Upper lobe of left lung (tissue), 6 donors: ENCODE measurements around the gene EXPH5. TPM values are rescaled to one million over a fixed set of nuclear protein-coding genes. Genes with fewer than 3 reads are reported as not detected.
A peak's percentile ranks its signal among the peaks of the same experiment; 100 is the strongest.
"Not testable (repeated sequence)": the region's sequence is repeated elsewhere in the genome, so short reads cannot be mapped to it uniquely, and the experiment has no call there.

ENCODE experiments used
- ATAC-seq, 2 donors: fragments of 200-7000 bp; cut with Tn5 transposase; one replicate each; pipeline ENCODE4 v1.9.1; 2022; ENCODE audit warnings: mild to moderate bottlenecking in 2 of 2, moderate library complexity in 2 of 2; ENCODE audit not compliant: low FRiP score in 2 of 2
- DNase-seq, 2 donors: peaks; one replicate each; pipeline ENCODE4 v3.0.0-alpha.2; 2019 to 2020
- H3K27ac ChIP-seq, 4 donors: fragments of 200-600 bp; sonication (generic); one replicate each; pipeline ENCODE4 v1.5.1; 2016 to 2019
- H3K27me3 ChIP-seq, 4 donors: fragments of 200-600 bp; sonication (generic); one replicate each; pipeline ENCODE4 v1.5.1; 2017 to 2019
- H3K36me3 ChIP-seq, 4 donors: fragments of 200-600 bp; sonication (generic); one replicate each; pipeline ENCODE4 v1.5.1; 2016 to 2019
- H3K4me1 ChIP-seq, 4 donors: fragments of 200-600 bp; sonication (generic); one replicate each; pipeline ENCODE4 v1.5.1; 2018 to 2019
- H3K4me3 ChIP-seq, 4 donors: fragments of 200-600 bp; sonication (generic); one replicate each; pipeline ENCODE4 v1.5.1; 2017 to 2019; ENCODE audit warnings: mild to moderate bottlenecking in 2 of 4, moderate library complexity in 1 of 4
- H3K9me3 ChIP-seq, 4 donors: fragments of 200-600 bp; sonication (generic); one replicate each; pipeline ENCODE4 v1.5.1; 2018 to 2019
- EP300 ChIP-seq, 4 donors: sonication (generic); formaldehyde crosslinking; IDR thresholded peaks; one replicate each; pipeline ENCODE4 v1.5.1; 2017; ENCODE audit warnings: antibody characterized with exemption in 4 of 4, control low read depth in 2 of 4
- POLR2A ChIP-seq, 4 donors: fragments of 450-650 bp; IDR thresholded peaks; one replicate each; pipeline ENCODE4 v1.5.1; 2016 to 2017; ENCODE audit warnings: antibody characterized with exemption in 4 of 4, mild to moderate bottlenecking in 2 of 4
- POLR2AphosphoS5 ChIP-seq, 2 donors: sonication (generic); formaldehyde crosslinking; IDR thresholded peaks; one replicate each; pipeline ENCODE4 v1.5.1; 2017; ENCODE audit warnings: antibody characterized with exemption in 2 of 2
- WGBS, 2 donors: methylation state at CpG; one replicate each; pipeline ENCODE4 v1.1.5; 2017 to 2018; 5-methylcytosine and 5-hydroxymethylcytosine counted together
- total RNA-seq, 6 donors: library from RNA; depleted of rRNA in 4 of 6; stranded (reverse); fragments of >200 nt in 4 of 6; gene quantifications; one replicate each; pipeline versions ENCODE4 v1.1.0 to v1.2.1, GENCODE V29; 2016 to 2021
- TF ChIP-seq, protein P1 (sequence below), 6 experiments: fragments of 450-650 bp in 4 of 6; fragments of 200-600 bp in 2 of 6; sonication (generic) in 2 of 6; IDR thresholded peaks; one replicate each; pipeline ENCODE4 v1.5.1; 2016 to 2019; ENCODE audit warnings: antibody characterized with exemption in 6 of 6
- donor health status: DM: no; HTN: no; CAD: no; lungs with moderate emphysema.
- donor health status: DM: no; HTN: yes; CAD: no; lungs with severe emphysema.

The EXPH5 gene, protein sequence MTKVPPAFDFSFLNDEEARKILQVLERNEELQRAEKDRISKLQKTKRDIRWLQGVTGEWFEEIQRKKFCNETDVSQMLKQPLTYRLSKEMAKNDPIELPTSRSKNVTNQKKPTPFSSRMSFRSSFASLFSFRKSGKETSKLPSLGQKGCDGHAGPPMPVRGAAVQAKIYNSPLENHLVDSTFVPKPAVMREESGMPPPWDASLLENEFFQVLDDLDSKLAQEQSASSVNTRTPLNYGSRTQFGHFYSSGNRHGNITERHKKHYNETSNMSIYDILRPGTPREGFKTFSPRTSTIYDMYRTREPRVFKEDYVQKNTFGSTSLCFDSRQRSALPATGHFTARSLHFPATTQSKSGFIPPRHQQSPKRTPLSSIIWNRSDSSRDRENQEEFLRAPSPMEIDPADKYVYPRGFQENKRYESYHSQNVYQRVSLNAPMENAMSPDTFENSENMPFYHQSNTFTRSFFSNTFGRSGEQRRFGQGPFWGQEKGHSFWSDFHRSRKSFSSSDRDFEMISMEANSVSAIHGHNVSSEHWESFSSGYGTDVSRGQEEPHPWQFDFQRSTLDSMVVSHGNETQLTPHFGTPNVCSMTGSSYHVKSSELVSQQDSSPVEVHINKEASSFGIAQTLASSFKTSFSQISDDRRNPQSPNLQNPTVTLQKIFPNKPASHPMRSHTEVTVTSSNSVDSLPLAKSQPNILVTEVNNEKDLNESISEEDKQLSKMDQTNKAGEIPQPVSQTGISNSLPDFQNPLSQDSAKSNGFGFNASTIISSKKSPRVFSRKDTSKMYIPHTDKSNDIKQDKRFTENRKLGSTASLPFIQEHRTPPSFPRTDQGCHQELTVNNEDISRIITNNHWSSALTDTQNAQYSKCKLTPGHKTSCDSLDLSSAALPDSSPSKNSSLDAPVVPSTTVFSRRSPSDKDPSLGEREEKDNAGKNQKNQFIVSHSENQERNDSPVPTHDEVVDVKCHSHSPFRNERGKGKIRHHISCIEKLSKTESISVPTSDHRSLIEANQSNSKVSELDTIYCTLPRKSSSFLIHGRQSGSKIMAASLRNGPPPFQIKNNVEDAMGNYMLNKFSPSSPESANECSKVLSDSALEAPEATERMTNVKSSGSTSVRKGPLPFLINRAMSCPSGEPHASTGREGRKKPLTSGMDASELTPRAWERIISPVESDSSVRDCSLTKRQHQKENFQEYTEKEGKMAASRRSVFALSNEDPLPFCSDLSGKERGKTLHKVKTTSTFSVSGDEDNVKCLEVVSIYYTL (N-terminal part only)
- total RNA-seq, result 10 to 100 TPM; 12.8 to 47.0 (median 28.3) TPM

DNA sequence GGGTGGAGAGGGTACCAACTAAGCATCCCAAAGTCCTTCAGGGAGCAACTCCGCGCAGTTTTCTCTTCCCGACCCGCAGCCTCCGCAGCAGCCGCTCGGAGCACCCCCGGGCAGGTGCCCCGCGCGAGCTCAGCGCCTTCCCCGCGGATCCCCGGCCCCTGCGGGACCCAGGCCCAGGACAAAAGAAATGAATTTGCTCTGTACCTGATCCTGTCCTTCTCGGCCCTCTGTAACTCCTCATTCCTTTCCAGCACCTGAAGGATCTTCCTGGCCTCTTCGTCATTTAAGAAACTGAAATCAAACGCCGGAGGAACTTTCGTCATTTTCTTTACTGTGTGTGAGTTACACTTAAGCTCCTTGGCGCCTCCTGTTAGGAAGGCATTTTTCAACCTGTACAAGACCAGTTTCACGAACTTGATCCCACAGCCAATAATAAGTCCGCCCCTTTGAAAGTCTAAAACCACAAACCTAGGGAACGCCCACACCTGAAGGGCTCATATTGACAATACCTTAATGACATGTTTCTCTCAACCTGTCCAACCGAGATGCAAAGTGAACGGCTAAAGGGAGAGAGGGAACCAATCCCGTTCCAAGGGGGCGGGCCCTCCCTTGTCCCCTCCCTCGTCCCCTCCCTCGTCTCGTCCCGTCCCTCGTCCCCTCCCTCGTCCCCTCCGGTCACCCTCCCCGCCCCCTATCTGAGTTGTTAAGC is at the start of gene EXPH5:
TSS of gene EXPH5 (minus strand) at position 555 of the 709 bp plus-strand sequence. CDS start at position 323, 232 bp downstream.
- peak within 1 kb of the TSS; percentile 67 to 80 (median 74) for H3K4me3 ChIP-seq
- peaks cover 3 to 23% (median 10%) of the 10 kb centered on the region in 4 donors for H3K4me1 ChIP-seq
- ATAC-seq (peak; percentile 95 to 99), DNase-seq (peak; percentile 87 to 96)
- WGBS, 2 donors, result 1% methylated on average over 14 to 37 of the region's 37 CpGs
- H3K36me3 ChIP-seq, result no peaks in the 10 kb centered on the region
- no peaks in the 10 kb centered on the region for H3K27me3 ChIP-seq
- H3K9me3 ChIP-seq, result no peaks in the 10 kb centered on the region
- TF ChIP-seq POLR2A (IDR thresholded peaks at IDR 0.05), result peak in 2 of 4 donors; percentile 35 to 79
- TF ChIP-seq, protein P1, sequence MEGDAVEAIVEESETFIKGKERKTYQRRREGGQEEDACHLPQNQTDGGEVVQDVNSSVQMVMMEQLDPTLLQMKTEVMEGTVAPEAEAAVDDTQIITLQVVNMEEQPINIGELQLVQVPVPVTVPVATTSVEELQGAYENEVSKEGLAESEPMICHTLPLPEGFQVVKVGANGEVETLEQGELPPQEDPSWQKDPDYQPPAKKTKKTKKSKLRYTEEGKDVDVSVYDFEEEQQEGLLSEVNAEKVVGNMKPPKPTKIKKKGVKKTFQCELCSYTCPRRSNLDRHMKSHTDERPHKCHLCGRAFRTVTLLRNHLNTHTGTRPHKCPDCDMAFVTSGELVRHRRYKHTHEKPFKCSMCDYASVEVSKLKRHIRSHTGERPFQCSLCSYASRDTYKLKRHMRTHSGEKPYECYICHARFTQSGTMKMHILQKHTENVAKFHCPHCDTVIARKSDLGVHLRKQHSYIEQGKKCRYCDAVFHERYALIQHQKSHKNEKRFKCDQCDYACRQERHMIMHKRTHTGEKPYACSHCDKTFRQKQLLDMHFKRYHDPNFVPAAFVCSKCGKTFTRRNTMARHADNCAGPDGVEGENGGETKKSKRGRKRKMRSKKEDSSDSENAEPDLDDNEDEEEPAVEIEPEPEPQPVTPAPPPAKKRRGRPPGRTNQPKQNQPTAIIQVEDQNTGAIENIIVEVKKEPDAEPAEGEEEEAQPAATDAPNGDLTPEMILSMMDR (IDR thresholded peaks at IDR 0.05), result no peak
- TF ChIP-seq POLR2AphosphoS5 (IDR thresholded peaks at IDR 0.05), result peak in 1 of 2 donors; percentile 53
- H3K27ac ChIP-seq, result peak within 1 kb of the TSS; percentile 80 to 90 (median 88)

DNA sequence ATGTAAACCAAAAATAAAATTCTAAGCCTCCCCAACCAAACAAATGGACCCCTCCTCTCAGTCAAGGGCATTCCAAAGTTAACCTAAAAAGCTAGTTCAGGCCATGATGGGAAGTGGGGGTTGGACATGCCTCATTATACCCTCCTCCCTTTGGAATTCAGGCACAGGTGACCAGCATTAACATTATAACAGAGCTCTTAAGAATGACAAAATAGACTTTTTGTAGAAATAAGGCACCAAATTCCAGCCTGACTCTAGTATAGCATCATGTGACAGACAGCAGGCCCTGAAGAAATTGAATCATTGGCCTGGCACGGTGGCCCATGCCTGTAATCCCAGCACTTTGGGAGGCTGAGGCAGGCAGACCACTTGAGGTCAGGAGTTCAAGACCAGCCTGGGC is 48.2 kb upstream of the EXPH5 start:
- DNase-seq, H3K27me3 ChIP-seq, H3K4me3 ChIP-seq, H3K9me3 ChIP-seq, ATAC-seq, H3K36me3 ChIP-seq, H3K27ac ChIP-seq, H3K4me1 ChIP-seq: not testable (repeated sequence)
- 88 to 100% methylated on average over 1 of the region's 1 CpG for WGBS, 2 donors

DNA sequence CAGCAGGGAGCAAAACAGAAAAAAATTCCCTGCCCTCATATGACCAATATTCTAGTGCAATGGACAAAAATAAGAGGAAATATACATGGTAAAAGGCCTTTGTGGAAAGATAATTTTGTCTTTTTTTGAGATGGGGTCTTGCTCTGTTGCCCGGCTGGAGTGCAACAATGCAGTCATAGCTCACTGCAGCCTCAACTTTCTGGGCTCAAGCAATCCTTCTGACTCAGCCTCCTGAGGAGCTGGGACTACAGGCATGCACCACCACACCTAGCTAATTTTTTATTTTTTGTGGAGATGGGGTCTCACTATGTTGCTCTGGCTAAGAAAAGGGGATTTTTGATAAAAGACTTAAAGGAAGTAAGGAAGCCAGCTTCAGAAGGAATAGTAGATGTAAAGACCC is 45.6 kb upstream of the EXPH5 start:
- Histone ChIP-seq H3K4me3 (no peak overlapping the region), H3K4me1 (no peaks in the 10 kb centered on the region), H3K27me3 (no peaks in the 10 kb centered on the region), H3K9me3 (no peaks in the 10 kb centered on the region), H3K36me3 (no peaks in the 10 kb centered on the region), H3K27ac (no peak overlapping the region)
- TF ChIP-seq EP300 (IDR thresholded peaks at IDR 0.05) (no peak), POLR2A (IDR thresholded peaks at IDR 0.05) (no peak), POLR2AphosphoS5 (IDR thresholded peaks at IDR 0.05) (no peak)
- TF ChIP-seq, protein P1 (IDR thresholded peaks at IDR 0.05), result no peak
- ATAC-seq (no peak), DNase-seq (no peak)
- WGBS, 2 donors, result 90 to 93% methylated on average over 1 of the region's 1 CpG

DNA sequence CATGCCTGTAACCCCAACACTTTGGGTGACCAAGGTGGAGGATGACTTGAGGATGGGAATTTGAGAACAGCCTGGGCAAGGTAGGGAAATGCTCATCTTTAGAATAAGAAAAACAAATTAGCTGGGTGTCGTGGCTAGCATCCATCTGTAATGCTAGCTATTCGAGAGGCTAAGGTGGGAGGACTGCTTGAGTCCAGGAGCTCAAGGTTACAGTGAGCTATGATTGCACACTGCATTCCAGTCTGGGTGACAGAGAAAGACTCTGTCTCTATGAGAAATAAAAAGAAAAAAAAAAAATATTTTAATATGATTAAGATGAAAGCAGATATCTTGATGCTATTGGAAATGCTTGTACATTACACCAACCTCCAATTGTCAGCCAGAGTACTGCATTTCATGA is 42.7 kb upstream of the EXPH5 start:
- Histone ChIP-seq H3K9me3 (no peaks in the 10 kb centered on the region), H3K27ac (no peak overlapping the region), H3K27me3 (no peaks in the 10 kb centered on the region), H3K4me3 (no peak overlapping the region), H3K4me1 (no peaks in the 10 kb centered on the region), H3K36me3 (no peaks in the 10 kb centered on the region)
- WGBS, 2 donors, result 76% methylated on average over 2 of the region's 2 CpGs
- DNase-seq (no peak), ATAC-seq (no peak)
- TF ChIP-seq POLR2A (IDR thresholded peaks at IDR 0.05) (no peak), EP300 (IDR thresholded peaks at IDR 0.05) (no peak), POLR2AphosphoS5 (IDR thresholded peaks at IDR 0.05) (no peak)
- TF ChIP-seq, protein P1 (IDR thresholded peaks at IDR 0.05), result no peak
